Subcutaneous adipose tissue (tissue), 4 donors: ENCODE measurements around the gene HIGD2B. TPM values are rescaled to one million over a fixed set of nuclear protein-coding genes. Genes with fewer than 3 reads are reported as not detected.
"Not testable (repeated sequence)": the region's sequence is repeated elsewhere in the genome, so short reads cannot be mapped to it uniquely, and the experiment has no call there.

Experiments
- CTCF ChIP-seq: fragments of 450-650 bp; IDR thresholded peaks from one replicate; pipeline ENCODE4 v1.5.1; 2016; ENCODE audit warnings: low read depth, mild to moderate bottlenecking, control low read depth, antibody characterized with exemption, moderate library complexity
- small RNA-seq: library from RNA; depleted of rRNA; stranded (forward); fragments of <200 nt; gene quantifications from one replicate; pipeline ENCODE3, GENCODE V24; 2016
- total RNA-seq, 4 donors: library from RNA; depleted of rRNA; stranded (reverse); fragments of >200 nt; gene quantifications; one replicate each; pipeline ENCODE4 v1.1.0, GENCODE V29; 2016

The HIGD2B gene
- total RNA-seq, 4 donors from 2014 or later, result not detected

- TF ChIP-seq CTCF, result no peak
Measured at GRCh38 chr15:72688697-72689096, 2.7 kb upstream of the HIGD2B start.

- TF ChIP-seq CTCF, result no peak
Measured at GRCh38 chr15:72685301-72685924, 569 bp downstream of the HIGD2B start.

- no peak for TF ChIP-seq CTCF
Measured at GRCh38 chr15:72682772-72683171, 3.2 kb downstream of the HIGD2B start.

- TF ChIP-seq CTCF, result no peak
Measured at GRCh38 chr15:72680931-72681330, 5.1 kb downstream of the HIGD2B start.

GRCh38 chr15:72676838-72677237 lies 9.1 kb downstream of the HIGD2B start:
- no peak for TF ChIP-seq CTCF

- no peak for TF ChIP-seq CTCF
Measured at GRCh38 chr15:72671525-72671924, 14.5 kb downstream of the HIGD2B start.

- not testable (repeated sequence) for TF ChIP-seq CTCF
Measured at GRCh38 chr15:72654397-72654796, 31.6 kb downstream of the HIGD2B start, which contains the start of gene GOLGA6B. TSS of gene GOLGA6B (plus strand) at chr15:72654697. CDS start at chr15:72654738, 41 bp downstream.

Small RNA genes within 50 kb of the gene (small RNA-seq; reads per million reads assigned to genes)
- gene RN7SL853P, result not detected

Other genes starting within 250 kb of the HIGD2B start
- 10 to 100 TPM; 44.5 to 91.0 (median 56.5) TPM for gene ARIH1, start 211.9 kb downstream of the HIGD2B start, total RNA-seq
- under 1 TPM in 1 of 4 donors, not detected in 3; 0.75 TPM for gene GOLGA6B, start 31.5 kb downstream of the HIGD2B start, total RNA-seq
- gene BBS4, start within 50 bp of the HIGD2B start, total RNA-seq, result 10 to 100 TPM; 17.2 to 67.8 (median 22.1) TPM
- 10 to 100 TPM; 62.3 to 96.2 (median 69.4) TPM for gene ADPGK, start 97.6 kb upstream of the HIGD2B start, total RNA-seq